Stomach (tissue), 4 donors: ENCODE data around the gene IFNL3.

ENCODE experiments used
- POLR2A ChIP-seq, 4 donors: fragments of 450-650 bp; IDR thresholded peaks; one replicate each; pipeline ENCODE4 v1.6.1; 2016; ENCODE audit warnings: antibody characterized with exemption in 4 of 4, control low read depth in 2 of 4, mild to moderate bottlenecking in 1 of 4, moderate library complexity in 1 of 4
- POLR2AphosphoS5 ChIP-seq, 3 donors: sonication (generic); formaldehyde crosslinking; IDR thresholded peaks; one replicate each; pipeline ENCODE4 v1.6.1; 2016; ENCODE audit warnings: antibody characterized with exemption in 3 of 3
- TF ChIP-seq, protein P1 (sequence below), 7 experiments: fragments of 450-650 bp in 4 of 7; fragments of 200-600 bp in 3 of 7; sonication (generic) in 3 of 7; IDR thresholded peaks; one replicate each; pipeline ENCODE4 v1.5.1; 2016 to 2019; ENCODE audit warnings: antibody characterized with exemption in 7 of 7, control low read depth in 2 of 7, mild to moderate bottlenecking in 1 of 7

DNA sequence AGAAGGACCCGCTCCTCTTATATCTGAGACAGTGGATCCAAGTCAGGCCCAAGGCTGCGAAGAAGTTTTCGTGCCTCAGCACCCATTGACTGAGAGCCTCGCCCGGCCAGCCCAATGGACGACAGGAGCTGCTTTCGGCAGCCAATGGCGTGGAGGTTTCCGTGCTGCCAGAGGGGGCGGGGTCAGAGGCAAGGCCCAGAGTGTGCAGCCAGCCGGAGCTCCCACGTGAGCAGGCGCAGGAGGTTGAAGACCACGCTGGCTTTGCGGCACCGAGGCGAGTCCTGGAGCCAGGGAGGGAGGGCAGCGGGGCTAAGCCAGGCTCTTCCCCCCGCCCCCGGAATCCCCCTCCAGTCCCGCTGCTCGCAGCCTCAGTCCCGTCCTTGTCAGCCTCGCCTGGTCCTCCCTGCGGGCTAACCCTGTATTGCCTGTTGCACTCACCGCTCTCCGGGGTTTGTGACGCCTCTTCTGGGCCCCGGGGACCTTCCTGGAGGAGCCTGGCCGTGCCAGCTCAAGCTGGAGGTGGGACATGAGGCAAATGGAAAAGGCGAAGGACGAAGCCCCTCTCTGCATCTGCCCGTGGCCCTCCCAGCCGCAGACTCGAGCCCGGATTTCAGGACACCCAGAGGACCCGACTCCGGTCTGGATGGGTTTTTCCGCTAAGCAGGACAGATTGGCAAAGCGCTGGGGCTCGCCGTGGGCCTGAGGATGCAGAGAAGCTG lies 2.3 kb upstream of the IFNL3 start:
- TF ChIP-seq, protein P1, sequence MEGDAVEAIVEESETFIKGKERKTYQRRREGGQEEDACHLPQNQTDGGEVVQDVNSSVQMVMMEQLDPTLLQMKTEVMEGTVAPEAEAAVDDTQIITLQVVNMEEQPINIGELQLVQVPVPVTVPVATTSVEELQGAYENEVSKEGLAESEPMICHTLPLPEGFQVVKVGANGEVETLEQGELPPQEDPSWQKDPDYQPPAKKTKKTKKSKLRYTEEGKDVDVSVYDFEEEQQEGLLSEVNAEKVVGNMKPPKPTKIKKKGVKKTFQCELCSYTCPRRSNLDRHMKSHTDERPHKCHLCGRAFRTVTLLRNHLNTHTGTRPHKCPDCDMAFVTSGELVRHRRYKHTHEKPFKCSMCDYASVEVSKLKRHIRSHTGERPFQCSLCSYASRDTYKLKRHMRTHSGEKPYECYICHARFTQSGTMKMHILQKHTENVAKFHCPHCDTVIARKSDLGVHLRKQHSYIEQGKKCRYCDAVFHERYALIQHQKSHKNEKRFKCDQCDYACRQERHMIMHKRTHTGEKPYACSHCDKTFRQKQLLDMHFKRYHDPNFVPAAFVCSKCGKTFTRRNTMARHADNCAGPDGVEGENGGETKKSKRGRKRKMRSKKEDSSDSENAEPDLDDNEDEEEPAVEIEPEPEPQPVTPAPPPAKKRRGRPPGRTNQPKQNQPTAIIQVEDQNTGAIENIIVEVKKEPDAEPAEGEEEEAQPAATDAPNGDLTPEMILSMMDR (IDR thresholded peaks at IDR 0.05) = no peak
- TF ChIP-seq POLR2A (IDR thresholded peaks at IDR 0.05) (no peak), POLR2AphosphoS5 (IDR thresholded peaks at IDR 0.05) (no peak)
